Mesodermal cell (in vitro differentiated cells): Measurements from ENCODE around the gene NCAM2.

Source experiments
- H3K27ac ChIP-seq: 2 replicates; pipeline ENCODE4 v1.7.0; 2013; ENCODE audit warnings: mild to moderate bottlenecking, low read depth, low read length, moderate library complexity; ENCODE audit not compliant: severe bottlenecking
- H3K36me3 ChIP-seq: 2 replicates; pipeline ENCODE4 v1.7.1; 2013; ENCODE audit warnings: mild to moderate bottlenecking, low read length, moderate library complexity; ENCODE audit not compliant: control insufficient read depth, insufficient read depth
- H3K4me1 ChIP-seq: one replicate; pipeline ENCODE4 v1.7.1; 2013; ENCODE audit warnings: mild to moderate bottlenecking, low read length; ENCODE audit not compliant: insufficient read depth, control insufficient read depth, poor library complexity, severe bottlenecking
- H3K4me3 ChIP-seq: 2 replicates; pipeline ENCODE4 v1.7.0; 2013; ENCODE audit warnings: low read length, control low read depth, mild to moderate bottlenecking; ENCODE audit not compliant: insufficient read depth, poor library complexity, severe bottlenecking; ENCODE audit errors: extremely low read depth
- H3K9me3 ChIP-seq: 2 replicates; pipeline ENCODE4 v1.7.1; 2013; ENCODE audit warnings: mild to moderate bottlenecking, low read length, moderate library complexity; ENCODE audit not compliant: control insufficient read depth
- WGBS, 2 experiments: methylation state at CpG; one replicate each; pipeline ENCODE4 v1.1.5; 2013; ENCODE audit warnings: missing lambda C conversion rate in 2 of 2; ENCODE audit not compliant: insufficient coverage in 2 of 2; 5-methylcytosine and 5-hydroxymethylcytosine counted together

NCAM2 gene

GRCh38 chr21:21097466-21097865, 99.3 kb downstream of the NCAM2 start:
- WGBS, 2 experiments, result no CpG with 5 or more reads among the region's 1 CpG
- Histone ChIP-seq H3K4me1 (no peaks in the 10 kb centered on the region), H3K27ac (no peak overlapping the region), H3K36me3 (no peaks in the 10 kb centered on the region), H3K4me3 (no peak overlapping the region), H3K9me3 (no peaks in the 10 kb centered on the region)

DNA sequence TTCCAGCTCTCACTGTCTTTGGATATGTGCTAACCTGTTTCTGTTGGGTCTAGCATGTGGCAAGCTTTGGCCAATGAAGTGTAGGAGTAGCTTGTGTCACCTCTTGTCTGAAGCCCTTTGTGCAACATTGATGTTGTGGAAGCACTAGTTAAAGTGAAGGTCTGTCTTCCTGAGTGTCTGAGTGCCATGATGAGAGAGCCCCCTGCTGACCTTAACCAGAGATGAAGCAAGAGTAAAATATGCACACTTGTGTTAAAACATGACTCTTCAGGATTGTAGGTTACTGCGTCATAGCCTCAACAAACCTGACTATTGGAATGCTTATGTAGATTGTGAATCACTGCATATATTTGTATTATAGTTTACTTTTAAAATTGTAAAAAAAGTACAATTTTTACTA, 103.7 kb downstream of the NCAM2 start:
- Histone ChIP-seq H3K27ac (no peak overlapping the region), H3K36me3 (no peaks in the 10 kb centered on the region), H3K4me1 (no peaks in the 10 kb centered on the region), H3K4me3 (no peak overlapping the region), H3K9me3 (no peaks in the 10 kb centered on the region)
- WGBS, 2 experiments, result no CpG with 5 or more reads among the region's 1 CpG

DNA sequence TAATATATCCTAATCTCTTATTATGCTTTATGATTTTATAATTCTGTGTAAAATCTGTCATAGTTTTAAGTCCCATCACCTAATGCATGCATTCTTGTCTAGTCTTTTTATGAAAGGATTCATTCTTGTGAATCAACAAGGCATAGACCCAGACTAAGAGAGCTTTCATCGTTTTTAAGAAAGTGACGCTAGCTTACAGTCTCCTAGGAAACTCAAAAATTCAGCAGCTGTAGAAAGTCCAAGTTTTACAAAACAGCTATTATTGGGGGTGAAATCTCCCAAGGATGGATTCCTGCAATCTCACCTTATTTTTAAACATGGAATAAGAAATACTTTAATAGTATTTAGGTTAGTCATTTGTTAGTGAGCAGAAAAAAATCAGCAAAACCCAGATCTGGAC, 104.7 kb downstream of the NCAM2 start:
- H3K27ac ChIP-seq, result no peak overlapping the region
- H3K9me3 ChIP-seq, result no peaks in the 10 kb centered on the region
- no peak overlapping the region for H3K4me3 ChIP-seq
- H3K36me3 ChIP-seq, result no peaks in the 10 kb centered on the region
- no peaks in the 10 kb centered on the region for H3K4me1 ChIP-seq
- WGBS, 2 experiments, result 73% methylated on average over 2 of the region's 2 CpGs; no CpG with 5 or more reads in 1 of the 2 experiments

DNA sequence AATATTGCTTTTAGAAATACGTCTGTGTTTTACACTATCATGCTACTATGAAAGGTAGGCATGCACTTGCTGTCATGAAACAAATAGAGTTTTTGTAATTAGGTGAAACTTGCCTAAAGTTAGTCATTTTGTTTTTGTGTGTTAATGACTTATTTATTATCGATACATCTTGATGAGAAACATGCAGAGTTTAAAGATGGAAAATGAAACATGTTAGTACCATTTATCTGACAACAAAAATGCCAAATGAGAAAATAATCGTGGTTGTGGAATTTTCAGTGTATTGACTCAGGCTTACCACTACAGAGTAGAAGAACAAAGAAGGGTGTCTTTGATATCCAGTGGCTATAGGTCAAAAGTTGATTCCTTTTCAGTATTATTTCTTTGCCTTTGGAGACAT, 105.5 kb downstream of the NCAM2 start:
- 75% methylated on average over 2 of the region's 3 CpGs; no CpG with 5 or more reads in 1 of the 2 experiments for WGBS, 2 experiments
- no peak overlapping the region for H3K4me3 ChIP-seq
- H3K27ac ChIP-seq, result no peak overlapping the region
- H3K36me3 ChIP-seq, result no peaks in the 10 kb centered on the region
- no peaks in the 10 kb centered on the region for H3K9me3 ChIP-seq
- no peaks in the 10 kb centered on the region for H3K4me1 ChIP-seq

DNA sequence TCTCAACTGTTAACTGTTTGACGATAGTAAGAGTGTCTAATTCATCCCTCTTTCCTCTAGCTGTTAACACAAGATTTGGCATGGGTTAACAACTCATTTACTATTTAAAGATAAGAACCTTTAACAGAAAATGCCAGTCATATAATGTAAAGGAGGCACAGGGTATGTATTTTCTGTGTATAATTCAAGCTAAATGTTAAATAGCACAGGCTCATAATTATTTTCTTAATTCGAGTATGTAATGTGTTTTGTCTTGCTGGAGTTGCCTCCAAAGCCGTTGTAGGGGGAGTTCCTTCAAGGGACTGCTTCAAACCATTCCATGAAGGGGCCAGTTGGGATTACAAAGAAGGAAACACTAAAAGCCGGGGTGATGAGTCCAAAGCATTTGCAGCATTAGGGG, 111.5 kb downstream of the NCAM2 start:
- H3K4me1 ChIP-seq, result no peaks in the 10 kb centered on the region
- H3K27ac ChIP-seq, result no peak overlapping the region
- H3K4me3 ChIP-seq, result no peak overlapping the region
- WGBS, 2 experiments, result 79 to 86% methylated on average over 2 of the region's 4 CpGs
- H3K9me3 ChIP-seq, result no peaks in the 10 kb centered on the region
- H3K36me3 ChIP-seq, result no peaks in the 10 kb centered on the region

DNA sequence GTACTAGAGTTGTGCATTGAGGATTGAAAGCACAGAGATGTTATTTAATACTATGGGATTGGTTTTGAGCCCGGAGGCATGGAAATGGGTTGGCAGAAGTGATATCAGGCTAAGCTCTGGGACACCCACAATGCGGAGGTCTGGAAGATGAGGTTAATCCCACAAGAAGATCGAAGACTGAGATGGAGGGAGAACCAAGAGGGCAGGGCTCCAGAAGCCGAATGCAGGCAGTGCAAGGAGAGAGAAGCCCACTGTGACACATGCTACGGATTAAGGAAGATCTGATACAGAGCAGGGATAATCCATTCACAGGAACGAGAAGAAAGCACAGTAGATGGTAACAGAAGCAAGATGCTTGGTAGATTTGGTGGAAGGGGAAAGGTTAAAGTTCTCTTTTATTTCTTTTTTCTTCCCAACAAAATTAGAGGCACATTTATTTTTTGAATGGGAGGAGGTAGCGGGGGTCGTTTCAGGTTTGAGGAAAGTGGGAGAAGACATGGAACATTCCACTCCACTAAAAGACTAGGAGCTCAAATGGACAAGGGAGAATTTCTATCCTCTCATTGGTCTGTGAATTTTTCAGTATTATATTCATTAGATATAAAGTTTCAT, 113.2 kb downstream of the NCAM2 start:
- Histone ChIP-seq H3K9me3 (no peaks in the 10 kb centered on the region), H3K4me3 (no peak overlapping the region), H3K4me1 (no peaks in the 10 kb centered on the region), H3K36me3 (no peaks in the 10 kb centered on the region), H3K27ac (no peak overlapping the region)
- 94 to 97% methylated on average over 6 of the region's 8 CpGs for WGBS, 2 experiments

DNA sequence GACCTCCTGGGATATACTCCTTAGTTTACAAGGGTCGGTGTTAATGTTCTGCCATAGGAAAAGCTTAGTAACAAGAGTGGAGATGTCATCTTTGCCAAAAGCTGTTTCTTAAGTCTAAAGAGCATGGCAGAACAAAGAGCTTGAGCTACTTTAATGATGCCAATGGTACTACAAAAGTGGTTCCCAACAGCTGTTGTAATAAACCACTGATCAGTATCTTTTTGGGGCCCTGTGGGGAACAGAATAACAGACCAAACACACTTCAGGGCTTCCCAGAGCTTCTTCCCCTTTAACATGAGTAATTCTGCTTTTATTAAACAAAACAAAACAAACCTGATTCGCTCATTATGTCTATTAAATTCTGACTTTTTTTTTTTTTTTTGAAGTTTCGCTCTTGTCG, 116.3 kb downstream of the NCAM2 start:
- Histone ChIP-seq H3K36me3 (no peaks in the 10 kb centered on the region), H3K4me1 (no peaks in the 10 kb centered on the region), H3K27ac (no peak overlapping the region), H3K9me3 (no peaks in the 10 kb centered on the region), H3K4me3 (no peak overlapping the region)
- WGBS, 2 experiments, result 91 to 93% methylated on average over 4 of the region's 4 CpGs

- WGBS, 2 experiments, result no CpG with 5 or more reads among the region's 2 CpGs
- H3K36me3 ChIP-seq, result no peaks in the 10 kb centered on the region
Observed at GRCh38 chr21:21119091-21119490, 120.9 kb downstream of the NCAM2 start.

DNA sequence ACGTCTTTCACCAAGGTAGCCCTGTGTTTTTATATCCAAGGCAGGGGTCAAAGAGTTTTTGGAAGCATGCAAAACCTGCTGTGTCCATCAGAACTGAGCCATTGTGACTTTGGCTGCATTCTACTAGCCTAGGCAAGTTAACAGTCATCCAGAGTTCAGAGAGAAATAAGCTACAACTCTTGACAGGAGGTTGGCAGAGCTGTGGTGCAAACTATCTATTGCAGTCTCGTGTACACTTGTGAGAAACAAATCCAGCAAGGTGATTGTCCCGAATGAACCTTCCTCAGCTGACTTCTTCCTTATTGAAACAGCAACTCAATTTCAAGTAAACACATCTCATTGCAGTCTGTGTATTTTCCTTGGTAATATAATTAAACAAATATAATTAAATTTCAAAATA, 124.5 kb downstream of the NCAM2 start:
- 75 to 97% methylated on average over 1 to 3 of the region's 3 CpGs for WGBS, 2 experiments
- no peak overlapping the region for H3K27ac ChIP-seq

More at GRCh38 chr21:21119091-21119490, 120.9 kb downstream of the NCAM2 start:
- Histone ChIP-seq H3K4me1 (no peaks in the 10 kb centered on the region), H3K9me3 (no peaks in the 10 kb centered on the region), H3K4me3 (no peak overlapping the region), H3K27ac (no peak overlapping the region)

DNA sequence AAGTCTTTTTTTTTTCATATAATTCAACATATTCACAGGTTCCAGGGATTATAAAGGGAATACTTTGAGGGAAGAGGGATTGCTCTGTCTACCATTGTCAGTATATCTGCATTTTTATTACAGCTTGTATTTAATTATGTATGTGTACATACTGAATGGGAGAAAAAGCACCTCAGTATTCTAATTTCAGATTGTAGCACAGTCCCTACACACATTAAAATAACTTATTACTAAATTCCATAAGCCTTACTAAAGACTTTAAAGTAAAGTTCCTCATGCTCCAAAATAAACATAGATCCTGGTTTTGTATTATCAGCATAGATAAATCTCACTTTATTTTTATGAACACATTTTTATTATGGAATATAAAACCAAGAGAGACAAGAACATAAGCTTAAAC, 134.2 kb downstream of the NCAM2 start:
- Histone ChIP-seq H3K36me3 (no peaks in the 10 kb centered on the region), H3K9me3 (no peaks in the 10 kb centered on the region), H3K27ac (no peak overlapping the region), H3K4me1 (no peaks in the 10 kb centered on the region), H3K4me3 (no peak overlapping the region)

More for the DNA sequence above, 124.5 kb downstream of the NCAM2 start:
- no peaks in the 10 kb centered on the region for H3K4me1 ChIP-seq
- no peaks in the 10 kb centered on the region for H3K9me3 ChIP-seq
- no peak overlapping the region for H3K4me3 ChIP-seq
- no peaks in the 10 kb centered on the region for H3K36me3 ChIP-seq

DNA sequence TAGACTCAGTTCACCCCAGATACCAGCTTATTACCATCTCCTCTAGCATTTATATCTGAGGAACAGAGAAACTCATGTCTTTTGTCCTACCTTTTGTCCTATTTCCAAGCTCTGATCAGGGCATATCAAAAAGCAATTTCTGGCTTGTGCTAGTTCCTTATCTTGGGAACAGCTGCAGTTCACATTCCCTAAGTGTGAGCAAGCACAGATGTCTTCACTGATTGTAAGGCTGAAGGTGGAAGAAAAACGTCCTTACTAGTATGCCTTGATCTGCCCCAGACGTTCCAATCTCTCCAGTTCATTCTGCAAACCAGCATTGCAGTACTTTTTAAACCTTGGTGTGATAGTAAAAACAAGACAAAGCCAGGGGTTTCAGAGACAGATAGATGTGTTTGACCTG, 139.8 kb downstream of the NCAM2 start:
- Histone ChIP-seq H3K36me3 (no peaks in the 10 kb centered on the region), H3K9me3 (no peaks in the 10 kb centered on the region), H3K4me1 (peaks cover 9% of the 10 kb centered on the region), H3K27ac (peak overlapping the region; percentile 70), H3K4me3 (no peak overlapping the region)
- no CpG with 5 or more reads among the region's 2 CpGs for WGBS, 2 experiments
